ENCODE measurements around the gene BRD7.

Gene BRD7

DNA sequence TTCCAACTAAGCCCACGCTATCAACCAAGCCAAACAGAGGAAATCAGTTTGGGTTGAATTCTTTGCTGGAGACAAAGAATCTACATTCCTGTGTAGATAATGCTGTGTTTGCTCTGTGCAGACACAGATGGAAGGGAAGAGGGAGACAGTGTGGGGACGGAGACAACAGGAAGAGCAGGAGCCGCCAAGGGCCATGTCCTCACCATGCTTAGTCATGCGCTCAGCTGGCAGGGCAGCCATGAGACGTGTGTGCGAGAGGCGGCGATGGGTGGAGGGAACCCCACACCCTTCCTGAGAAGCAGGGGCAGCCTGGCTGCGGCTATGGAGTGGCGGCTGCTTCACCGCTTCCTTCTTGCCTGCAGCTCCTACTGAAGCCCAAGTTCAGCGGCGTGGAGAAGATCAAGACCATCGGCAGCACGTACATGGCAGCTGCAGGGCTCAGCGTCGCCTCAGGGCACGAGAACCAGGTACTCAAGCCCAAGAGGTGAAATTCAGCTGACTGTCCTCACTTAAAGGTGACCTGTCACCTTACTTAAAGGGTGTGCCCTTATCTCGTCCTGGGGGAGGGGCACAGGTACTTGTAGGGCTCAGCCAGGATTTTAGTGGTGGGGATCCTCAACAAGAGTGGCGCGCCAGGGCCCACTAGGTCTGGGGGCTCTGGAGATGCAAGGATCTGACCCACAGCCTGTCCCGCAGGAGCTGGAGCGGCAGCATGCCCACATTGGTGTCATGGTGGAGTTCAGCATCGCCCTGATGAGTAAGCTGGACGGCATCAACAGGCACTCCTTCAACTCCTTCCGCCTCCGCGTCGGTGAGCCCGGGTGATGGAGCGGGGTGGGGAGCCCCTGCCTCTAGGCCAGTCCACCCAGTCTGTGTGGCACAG, 55.0 kb downstream of the BRD7 start:
- TF ChIP-seq, protein P1, sequence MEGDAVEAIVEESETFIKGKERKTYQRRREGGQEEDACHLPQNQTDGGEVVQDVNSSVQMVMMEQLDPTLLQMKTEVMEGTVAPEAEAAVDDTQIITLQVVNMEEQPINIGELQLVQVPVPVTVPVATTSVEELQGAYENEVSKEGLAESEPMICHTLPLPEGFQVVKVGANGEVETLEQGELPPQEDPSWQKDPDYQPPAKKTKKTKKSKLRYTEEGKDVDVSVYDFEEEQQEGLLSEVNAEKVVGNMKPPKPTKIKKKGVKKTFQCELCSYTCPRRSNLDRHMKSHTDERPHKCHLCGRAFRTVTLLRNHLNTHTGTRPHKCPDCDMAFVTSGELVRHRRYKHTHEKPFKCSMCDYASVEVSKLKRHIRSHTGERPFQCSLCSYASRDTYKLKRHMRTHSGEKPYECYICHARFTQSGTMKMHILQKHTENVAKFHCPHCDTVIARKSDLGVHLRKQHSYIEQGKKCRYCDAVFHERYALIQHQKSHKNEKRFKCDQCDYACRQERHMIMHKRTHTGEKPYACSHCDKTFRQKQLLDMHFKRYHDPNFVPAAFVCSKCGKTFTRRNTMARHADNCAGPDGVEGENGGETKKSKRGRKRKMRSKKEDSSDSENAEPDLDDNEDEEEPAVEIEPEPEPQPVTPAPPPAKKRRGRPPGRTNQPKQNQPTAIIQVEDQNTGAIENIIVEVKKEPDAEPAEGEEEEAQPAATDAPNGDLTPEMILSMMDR (IDR thresholded peaks at IDR 0.05; ENCODE audit: borderline replicate concordance, insufficient read depth, low read depth, low read length), result no peak
- no peak overlapping the region for H3K4me3 ChIP-seq (ENCODE audit: low read depth, low read length)

DNA sequence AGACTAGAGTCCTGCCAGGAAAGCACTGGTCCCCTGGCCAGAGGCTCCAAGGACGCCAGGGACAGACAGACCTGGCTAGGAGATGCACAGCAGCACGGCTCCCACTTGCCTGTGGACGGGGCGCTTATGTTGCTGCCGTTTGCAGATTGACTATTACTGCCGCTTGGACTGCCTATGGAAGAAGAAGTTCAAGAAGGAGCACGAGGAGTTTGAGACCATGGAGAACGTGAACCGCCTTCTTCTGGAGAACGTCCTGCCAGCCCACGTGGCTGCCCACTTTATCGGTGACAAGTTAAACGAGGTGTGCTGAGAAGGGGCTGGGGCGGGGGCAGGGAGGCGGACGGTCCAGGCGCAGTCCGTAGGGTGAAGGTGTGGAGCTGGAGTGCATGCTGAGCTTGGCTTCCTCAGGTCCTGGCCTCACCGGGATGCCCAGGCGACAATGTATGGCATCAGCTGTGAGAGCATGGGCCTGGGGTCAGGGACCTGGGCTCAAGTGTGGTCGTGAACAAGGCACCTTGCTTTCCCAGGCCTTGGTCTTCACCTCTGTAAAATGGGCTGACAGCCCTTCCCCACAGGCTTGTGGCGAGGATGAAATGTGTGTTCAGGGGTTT, 56.8 kb downstream of the BRD7 start:
- TF ChIP-seq, protein P1 (IDR thresholded peaks at IDR 0.05; ENCODE audit: borderline replicate concordance, insufficient read depth, low read depth, low read length), result no peak
- no peak overlapping the region for H3K4me3 ChIP-seq (ENCODE audit: low read depth, low read length)

DNA sequence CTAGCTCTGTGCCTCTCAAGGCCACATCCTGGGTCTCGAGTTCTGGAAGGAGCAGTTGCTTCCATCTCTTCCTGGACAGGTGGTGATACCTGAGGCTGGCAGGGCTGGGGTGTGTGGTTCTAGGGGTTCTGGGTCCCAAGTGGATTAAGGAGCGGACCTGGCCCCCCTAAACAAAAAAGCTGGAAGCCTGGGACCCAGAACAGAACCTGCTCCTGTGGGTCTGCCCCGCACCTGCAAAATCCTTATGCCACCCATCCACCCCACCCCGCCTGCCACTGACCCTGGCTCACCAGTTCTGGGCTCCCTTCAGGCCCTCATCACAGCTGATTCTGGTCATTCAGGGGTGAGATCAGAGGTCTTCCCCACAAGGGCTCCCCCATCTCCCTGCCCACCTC, 57.7 kb downstream of the BRD7 start:
- H3K4me3 ChIP-seq (ENCODE audit: low read depth, low read length), result no peak overlapping the region
- TF ChIP-seq, protein P1 (IDR thresholded peaks at IDR 0.05; ENCODE audit: borderline replicate concordance, insufficient read depth, low read depth, low read length), result no peak

DNA sequence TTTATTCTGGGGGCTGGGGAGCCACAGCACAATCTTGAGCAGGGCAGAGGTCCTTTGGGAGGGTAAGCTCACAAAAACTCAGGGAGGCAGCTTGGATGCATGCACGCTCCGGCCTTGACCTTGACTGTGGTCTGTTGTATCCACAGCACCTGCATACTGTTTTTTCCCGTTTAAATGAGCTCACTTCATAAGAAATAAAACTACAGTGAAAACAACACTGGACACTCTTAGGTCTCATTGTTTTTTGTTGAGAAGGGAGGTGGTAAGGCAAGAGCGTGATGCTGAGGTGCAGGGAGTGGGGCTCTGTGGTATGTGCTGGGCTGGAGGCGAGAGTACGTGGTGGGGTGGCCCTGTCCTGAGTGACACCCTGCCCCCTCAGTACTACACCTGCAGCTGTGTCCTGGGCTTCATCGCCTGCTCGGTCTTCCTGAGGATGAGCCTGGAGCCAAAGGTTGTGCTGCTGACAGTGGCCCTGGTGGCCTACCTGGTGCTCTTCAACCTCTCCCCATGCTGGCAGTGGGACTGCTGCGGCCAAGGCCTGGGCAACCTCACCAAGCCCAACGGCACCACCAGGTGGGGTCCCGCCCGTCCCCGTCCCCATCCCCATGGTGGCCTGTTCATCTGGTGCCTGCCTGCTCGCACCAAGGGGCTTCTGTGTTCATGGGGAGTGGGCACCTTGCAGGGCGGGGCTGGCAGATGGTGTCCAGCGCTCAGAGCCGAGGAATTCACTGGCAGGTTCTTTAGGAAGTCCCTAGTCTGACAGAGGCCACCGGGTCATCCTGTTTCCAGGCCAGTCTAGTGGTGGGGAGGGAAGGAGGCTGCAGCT, 58.3 kb downstream of the BRD7 start:
- H3K4me3 ChIP-seq (ENCODE audit: low read depth, low read length), result no peak overlapping the region
- TF ChIP-seq, protein P1 (IDR thresholded peaks at IDR 0.05; ENCODE audit: borderline replicate concordance, insufficient read depth, low read depth, low read length), result no peak

DNA sequence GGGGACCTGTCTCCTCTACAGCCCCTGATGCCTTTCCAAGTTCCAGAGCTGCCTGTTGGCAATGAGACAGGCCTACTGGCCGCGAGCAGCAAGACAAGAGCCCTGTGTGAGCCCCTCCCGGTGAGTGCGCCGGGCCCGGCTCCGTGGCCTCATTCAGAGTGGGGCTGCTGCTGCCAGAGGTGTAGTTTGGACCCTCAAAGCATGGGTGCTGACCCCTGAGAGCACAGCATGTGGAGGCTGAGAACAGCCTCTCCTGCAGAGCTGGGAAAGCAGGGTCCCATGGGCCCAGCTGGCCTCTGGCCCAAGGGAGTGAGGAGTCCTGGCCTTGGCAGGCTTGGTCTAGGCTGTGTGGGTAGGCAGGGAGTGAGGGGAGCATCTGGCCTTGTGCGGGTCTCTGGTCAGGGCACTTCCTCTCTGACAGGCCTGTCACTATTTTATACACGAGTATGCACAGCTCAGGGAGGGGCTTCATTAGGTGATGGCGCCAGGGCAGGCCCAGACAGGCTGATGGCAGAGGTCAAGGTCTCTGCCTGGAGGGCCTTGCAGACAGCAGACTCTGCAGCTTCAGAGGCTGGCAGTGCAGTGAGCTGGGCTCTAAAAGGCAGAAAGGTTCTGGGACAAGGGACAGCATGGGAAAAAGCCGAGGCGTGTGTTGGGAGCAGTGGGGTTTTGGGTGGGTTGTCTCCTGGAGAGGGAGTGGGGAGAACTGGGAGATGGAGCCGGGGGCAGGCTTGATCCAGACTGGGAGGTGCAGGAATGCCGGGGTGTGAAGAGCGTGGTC, 59.1 kb downstream of the BRD7 start:
- H3K4me3 ChIP-seq (ENCODE audit: low read depth, low read length), result no peak overlapping the region
- TF ChIP-seq, protein P1 (IDR thresholded peaks at IDR 0.05; ENCODE audit: borderline replicate concordance, insufficient read depth, low read depth, low read length), result no peak

DNA sequence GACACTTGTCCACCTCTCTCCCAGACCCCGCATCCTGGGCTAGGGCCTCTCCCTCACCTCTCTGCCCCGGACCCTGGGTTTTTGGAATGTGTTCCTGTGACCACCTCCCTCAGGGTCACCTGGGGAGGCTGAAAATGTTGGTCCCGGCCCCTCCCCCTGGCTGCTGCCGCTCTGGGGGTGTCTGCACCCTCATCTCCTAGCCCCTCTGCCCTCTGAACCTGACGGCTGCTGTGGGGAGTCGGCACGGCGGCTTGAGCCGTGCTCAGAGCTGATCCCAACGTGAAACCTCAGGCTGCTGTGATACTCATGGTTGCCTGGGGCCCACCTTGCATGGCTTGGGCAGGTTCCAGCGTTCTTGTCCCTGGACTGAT, 59.6 kb downstream of the BRD7 start:
- no peak overlapping the region for H3K4me3 ChIP-seq (ENCODE audit: low read depth, low read length)
- TF ChIP-seq, protein P1 (IDR thresholded peaks at IDR 0.05; ENCODE audit: borderline replicate concordance, insufficient read depth, low read depth, low read length), result no peak

Measured in GM12875 (cell line).